ENCODE results near the gene KIF6. TPM values are rescaled to one million over a fixed set of nuclear protein-coding genes. Genes with fewer than 3 reads are reported as not detected.

Gene KIF6
- total RNA-seq, 1 donor from 2014 or later = not detected

DNA sequence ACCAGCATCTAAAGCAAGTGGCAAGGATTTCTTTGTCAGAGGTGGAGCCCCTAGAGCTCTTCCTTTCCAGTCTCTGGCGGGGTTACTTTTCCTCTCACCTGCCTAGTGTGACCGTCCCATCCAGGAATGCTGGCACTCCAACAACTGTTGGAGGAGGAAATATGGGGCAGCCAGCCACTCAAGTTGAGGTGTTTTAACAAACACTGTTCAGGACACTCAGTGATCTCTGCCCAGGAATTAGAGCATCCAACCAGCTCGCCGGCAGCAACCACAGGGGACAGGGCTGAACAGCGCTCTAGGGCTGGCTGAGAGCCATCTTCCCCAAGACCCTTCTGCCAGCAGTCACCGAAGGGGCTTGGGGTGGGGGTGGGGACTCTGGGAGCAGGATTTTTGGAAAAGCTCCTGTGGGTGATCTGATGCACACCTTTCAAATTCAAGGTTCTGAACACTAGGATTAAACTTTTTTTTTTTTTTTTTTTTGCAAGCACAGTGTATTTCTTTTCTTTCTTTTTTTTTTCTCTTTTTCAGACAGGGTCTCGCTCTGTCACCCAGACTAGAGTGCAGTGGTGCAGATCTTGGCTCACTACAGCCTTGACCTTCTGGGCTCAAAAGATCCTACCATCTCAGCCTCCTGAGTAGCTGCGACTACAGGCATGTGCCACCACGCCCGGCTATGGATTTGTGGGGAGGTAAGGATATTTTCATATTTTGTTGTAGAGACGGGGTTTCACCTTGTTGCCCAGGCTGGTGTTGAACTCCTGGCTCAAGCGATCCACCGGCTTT lies 374.3 kb downstream of the KIF6 start:
- TF ChIP-seq, protein P1, sequence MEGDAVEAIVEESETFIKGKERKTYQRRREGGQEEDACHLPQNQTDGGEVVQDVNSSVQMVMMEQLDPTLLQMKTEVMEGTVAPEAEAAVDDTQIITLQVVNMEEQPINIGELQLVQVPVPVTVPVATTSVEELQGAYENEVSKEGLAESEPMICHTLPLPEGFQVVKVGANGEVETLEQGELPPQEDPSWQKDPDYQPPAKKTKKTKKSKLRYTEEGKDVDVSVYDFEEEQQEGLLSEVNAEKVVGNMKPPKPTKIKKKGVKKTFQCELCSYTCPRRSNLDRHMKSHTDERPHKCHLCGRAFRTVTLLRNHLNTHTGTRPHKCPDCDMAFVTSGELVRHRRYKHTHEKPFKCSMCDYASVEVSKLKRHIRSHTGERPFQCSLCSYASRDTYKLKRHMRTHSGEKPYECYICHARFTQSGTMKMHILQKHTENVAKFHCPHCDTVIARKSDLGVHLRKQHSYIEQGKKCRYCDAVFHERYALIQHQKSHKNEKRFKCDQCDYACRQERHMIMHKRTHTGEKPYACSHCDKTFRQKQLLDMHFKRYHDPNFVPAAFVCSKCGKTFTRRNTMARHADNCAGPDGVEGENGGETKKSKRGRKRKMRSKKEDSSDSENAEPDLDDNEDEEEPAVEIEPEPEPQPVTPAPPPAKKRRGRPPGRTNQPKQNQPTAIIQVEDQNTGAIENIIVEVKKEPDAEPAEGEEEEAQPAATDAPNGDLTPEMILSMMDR (IDR thresholded peaks at IDR 0.05) = no peak
- Mint-ChIP-seq H3K27ac (no peak overlapping the region), H3K27me3 (peaks cover 3% of the 10 kb centered on the region)

DNA sequence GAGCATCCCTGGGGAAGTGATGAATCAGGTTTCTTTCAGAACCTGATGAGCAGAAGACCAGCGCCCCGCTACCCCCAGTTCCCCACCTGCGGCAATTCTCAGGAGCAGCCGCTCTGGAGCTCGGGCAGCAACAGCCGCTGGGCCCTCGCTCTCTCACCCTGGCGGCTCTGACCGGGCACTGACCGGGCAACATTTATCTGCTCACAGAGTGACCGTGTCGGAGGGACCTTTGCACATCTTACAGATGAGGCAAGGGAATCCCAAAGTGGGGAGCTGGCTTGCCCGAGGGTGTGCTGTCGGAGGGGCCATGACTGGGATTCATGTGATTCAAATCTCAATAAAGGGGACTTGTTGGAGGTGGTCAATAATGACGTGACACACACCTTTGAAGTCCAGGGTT lies 376.5 kb downstream of the KIF6 start:
- TF ChIP-seq, protein P1 (IDR thresholded peaks at IDR 0.05) = no peak
- intact Hi-C loops (cut with micrococcal nuclease) = loop anchor here (1.0 to 2.0 kb wide), 2 partner anchors 960 to 1718 kb away; no protein-coding TSS in a partner anchor
- Mint-ChIP-seq H3K27me3 (peaks cover 3% of the 10 kb centered on the region), H3K4me3 (no peak overlapping the region), H3K4me1 (peaks cover 4% of the 10 kb centered on the region), H3K9me3 (no peaks in the 10 kb centered on the region), H3K27ac (no peak overlapping the region), H3K36me3 (ENCODE audit: low read depth) (no peaks in the 10 kb centered on the region)
- DNase-seq (no peak), ATAC-seq (ENCODE audit: low read depth) (no peak)
- POLR2A ChIA-PET = no interaction called here
- CTCF ChIA-PET = interaction anchor here (1.5 kb wide), 1 partner anchor 13 kb away, joined by 3 read pairs; no protein-coding TSS in a partner anchor

More for the DNA sequence above, 374.3 kb downstream of the KIF6 start:
- Mint-ChIP-seq H3K36me3 (ENCODE audit: low read depth) (no peaks in the 10 kb centered on the region), H3K9me3 (no peaks in the 10 kb centered on the region), H3K4me1 (no peaks in the 10 kb centered on the region), H3K4me3 (no peak overlapping the region)
- ChIA-PET POLR2A (no interaction called here), CTCF (no interaction called here)
- intact Hi-C loops (cut with micrococcal nuclease) = no loop called here
- DNase-seq = no peak
- no peak for ATAC-seq (ENCODE audit: low read depth)

DNA sequence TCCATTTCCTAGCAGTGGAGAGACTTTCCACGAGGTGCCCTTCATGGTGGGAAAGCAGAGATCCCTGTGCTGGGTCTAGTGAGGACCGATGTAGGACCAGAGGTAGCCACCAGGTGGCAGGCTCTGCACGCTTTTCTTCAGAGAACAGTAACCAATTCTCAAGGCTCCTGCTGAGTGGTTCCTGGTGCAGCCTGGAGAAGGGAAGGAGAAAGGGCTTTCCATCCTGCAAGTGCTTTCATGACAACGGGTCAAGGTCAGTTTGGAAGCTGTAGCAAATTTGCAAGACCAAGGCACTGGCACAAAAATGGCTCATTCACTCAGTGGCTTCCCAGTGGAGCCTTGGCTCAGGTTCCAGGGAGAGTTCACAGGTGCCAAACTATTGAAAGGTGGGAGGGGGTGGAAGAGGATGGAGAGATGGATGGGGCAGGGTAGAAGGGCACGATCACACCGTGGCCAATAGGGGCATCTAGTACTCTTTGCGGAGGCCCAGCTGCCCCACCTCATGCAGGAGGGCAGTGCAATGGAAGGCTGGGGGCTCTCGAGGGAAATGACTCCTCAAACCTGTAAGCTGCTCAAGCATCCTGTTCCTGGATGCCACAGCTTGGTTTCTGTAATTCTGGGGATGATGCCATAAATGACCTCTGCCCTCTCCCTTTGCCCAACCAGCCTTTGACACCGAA lies 377.2 kb downstream of the KIF6 start:
- no peaks in the 10 kb centered on the region for H3K36me3 Mint-ChIP-seq (ENCODE audit: low read depth)
- peaks cover 3% of the 10 kb centered on the region for H3K27me3 Mint-ChIP-seq
- intact Hi-C loops (cut with micrococcal nuclease) = loop anchor here (1.0 to 2.0 kb wide), 3 partner anchors 544 to 1719 kb away; no protein-coding TSS in a partner anchor
- no peak overlapping the region for H3K4me3 Mint-ChIP-seq
- H3K9me3 Mint-ChIP-seq = no peaks in the 10 kb centered on the region
- ATAC-seq (ENCODE audit: low read depth) (peak; percentile 64), DNase-seq (peak; percentile 46)
- TF ChIP-seq, protein P1 (IDR thresholded peaks at IDR 0.05) = peak; percentile 63
- no peak overlapping the region for H3K27ac Mint-ChIP-seq
- H3K4me1 Mint-ChIP-seq = peaks cover 4% of the 10 kb centered on the region
- CTCF ChIA-PET = interaction anchor here (1.3 to 1.5 kb wide), 2 partner anchors 12 to 13 kb away, joined by 3 to 4 read pairs; no protein-coding TSS in a partner anchor
- POLR2A ChIA-PET = no interaction called here

DNA sequence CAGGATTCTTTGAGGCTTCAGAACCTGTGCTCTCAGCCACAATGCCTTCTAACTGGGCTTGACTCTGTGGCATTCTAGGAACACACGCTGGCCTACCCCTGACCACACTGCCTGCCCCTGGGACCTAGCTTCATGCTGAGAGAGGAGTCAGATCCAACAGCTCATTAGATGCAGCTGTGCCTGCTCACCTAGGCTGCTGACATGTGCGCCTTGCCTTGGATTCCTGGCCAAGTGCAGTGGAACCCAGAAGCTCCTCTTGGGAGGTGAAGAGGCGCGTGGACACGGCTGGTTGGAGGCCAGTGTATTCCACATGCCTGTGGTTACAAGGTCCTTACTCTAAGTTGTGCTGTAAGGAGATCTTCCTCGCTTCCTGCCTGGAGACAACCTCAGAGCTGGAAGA lies 378.0 kb downstream of the KIF6 start:
- CTCF ChIA-PET = interaction anchor here (1.3 to 1.5 kb wide), 2 partner anchors 12 to 28 kb away, joined by 3 to 4 read pairs; no protein-coding TSS in a partner anchor
- no peaks in the 10 kb centered on the region for H3K36me3 Mint-ChIP-seq (ENCODE audit: low read depth)
- ATAC-seq (ENCODE audit: low read depth) = no peak
- peaks cover 3% of the 10 kb centered on the region for H3K27me3 Mint-ChIP-seq
- H3K4me1 Mint-ChIP-seq = peaks cover 4% of the 10 kb centered on the region
- no peak for DNase-seq
- TF ChIP-seq, protein P1 (IDR thresholded peaks at IDR 0.05) = no peak
- no peaks in the 10 kb centered on the region for H3K9me3 Mint-ChIP-seq
- POLR2A ChIA-PET = no interaction called here
- no peak overlapping the region for H3K4me3 Mint-ChIP-seq
- H3K27ac Mint-ChIP-seq = no peak overlapping the region
- intact Hi-C loops (cut with micrococcal nuclease) = loop anchor here (1.0 kb wide), 1 partner anchor 545 kb away; no protein-coding TSS in a partner anchor

DNA sequence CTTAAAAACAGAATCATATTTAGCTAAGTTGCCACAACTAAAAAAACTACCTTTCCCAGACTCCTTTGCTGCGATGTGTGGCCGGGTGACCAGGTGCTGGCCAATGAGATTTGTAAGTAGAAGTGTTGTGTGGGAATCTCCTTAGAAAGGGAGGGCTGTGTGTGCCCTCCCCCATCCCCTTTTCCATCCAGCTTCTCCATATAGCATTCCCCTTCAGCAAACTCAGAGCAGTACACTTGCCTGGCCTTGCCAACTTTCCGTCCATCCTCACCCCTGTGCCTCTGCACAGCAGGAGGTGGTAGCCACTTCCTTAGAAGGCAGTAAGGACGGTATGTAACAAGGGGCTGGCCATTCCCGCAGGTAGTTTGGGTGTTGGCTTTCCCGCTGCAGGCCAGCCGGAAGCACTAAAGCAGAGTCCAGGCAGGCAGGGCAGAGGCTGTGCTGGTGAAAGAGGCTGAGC lies 380.4 kb downstream of the KIF6 start:
- Mint-ChIP-seq H3K27me3 (peaks cover 3% of the 10 kb centered on the region), H3K4me3 (no peak overlapping the region), H3K27ac (no peak overlapping the region), H3K9me3 (no peaks in the 10 kb centered on the region), H3K36me3 (ENCODE audit: low read depth) (no peaks in the 10 kb centered on the region), H3K4me1 (peaks cover 4% of the 10 kb centered on the region)
- CTCF ChIA-PET = no interaction called here
- ATAC-seq (ENCODE audit: low read depth) (no peak), DNase-seq (no peak)
- intact Hi-C loops (cut with micrococcal nuclease) = no loop called here
- TF ChIP-seq, protein P1 (IDR thresholded peaks at IDR 0.05) = no peak
- POLR2A ChIA-PET = no interaction called here
